ENCODE measurements around the gene LRRC8E.

Gene LRRC8E

GRCh38 chr19:7888145-7888825 lies at the start of gene LRRC8E:
Gene LRRC8E, plus strand, starts transcription at chr19:7888510. Its CDS starts 7,094 bp downstream, at chr19:7895604.
- DNase-seq, result no peak

DNA sequence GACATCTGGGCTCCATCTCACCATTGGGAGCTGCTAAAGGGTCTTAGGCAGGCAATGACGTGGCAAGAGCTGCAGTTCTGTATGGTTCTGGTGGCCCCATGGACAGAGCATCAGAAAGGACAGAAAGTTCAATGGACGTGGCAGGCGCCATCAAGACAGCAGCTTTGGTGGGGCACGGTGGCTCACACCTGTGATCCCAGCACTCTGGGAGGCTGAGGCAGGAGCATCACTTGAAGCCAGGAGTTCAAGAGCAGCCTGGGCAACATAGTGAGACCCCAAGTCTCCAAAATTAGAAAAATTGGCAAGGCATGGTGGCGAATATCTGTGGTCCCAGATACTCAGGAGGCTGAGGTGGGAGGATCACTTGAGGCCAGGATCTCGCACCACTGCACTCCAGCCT lies 48.8 kb upstream of the LRRC8E start:
- DNase-seq, result no peak

- DNase-seq, result no peak
These were observed 47.7 kb upstream of the LRRC8E start for GRCh38 chr19:7840629-7841028.

GRCh38 chr19:7841751-7842660 lies 46.3 kb upstream of the LRRC8E start:
- no peak for DNase-seq

DNA sequence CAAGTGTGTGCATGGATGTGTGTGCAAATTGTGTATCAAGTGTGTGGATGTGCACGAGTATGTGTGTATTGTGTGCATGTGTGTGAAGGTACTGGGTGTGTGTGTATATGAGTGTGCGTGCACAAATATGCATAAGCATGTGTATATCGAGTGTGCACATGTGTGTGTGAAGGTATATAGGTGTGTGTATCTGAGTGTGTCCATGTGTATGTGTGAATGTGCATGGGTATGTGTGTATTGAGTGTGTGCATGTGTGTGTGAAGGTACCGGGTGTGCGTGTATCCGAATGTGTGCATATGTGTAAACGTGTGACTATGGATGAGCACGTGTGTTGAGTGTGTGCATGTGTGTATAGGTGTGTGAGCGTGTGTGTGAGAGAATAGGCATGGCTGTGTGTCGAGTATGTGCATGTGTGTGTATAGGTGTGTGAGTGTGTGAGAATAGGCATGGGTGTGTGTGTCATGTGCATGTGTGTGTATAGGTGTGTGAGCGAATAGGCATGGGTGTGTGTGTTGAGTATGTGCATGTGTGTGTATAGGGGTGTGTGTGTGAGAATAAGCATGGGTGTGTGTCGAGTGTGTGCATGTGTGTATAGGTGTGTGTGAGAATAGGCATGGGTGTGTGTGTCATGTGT lies 45.5 kb upstream of the LRRC8E start:
- DNase-seq, result no peak

DNA sequence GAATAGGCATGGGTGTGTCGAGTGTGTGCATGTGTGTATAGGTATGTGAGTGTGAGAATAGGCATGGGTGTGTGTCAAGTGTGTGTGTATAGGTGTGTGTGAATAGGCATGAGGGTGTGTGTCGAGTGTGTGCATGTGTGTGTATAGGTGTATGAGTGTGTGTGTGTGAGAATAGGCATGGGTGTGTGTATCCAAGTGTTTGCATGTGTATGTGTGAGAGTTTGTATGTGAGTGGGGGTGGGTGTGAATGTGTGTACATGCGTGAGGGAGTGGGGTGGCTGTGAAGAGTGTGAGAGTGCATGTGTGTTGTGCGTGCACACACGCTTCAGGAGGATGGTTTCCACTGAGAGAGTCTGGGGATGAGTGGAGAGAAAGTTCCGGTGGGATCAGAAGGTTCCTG lies 44.8 kb upstream of the LRRC8E start:
- no peak for DNase-seq

GRCh38 chr19:7844405-7844804 lies 43.9 kb upstream of the LRRC8E start:
- no peak for DNase-seq

- no peak for DNase-seq
These were observed 43.4 kb upstream of the LRRC8E start for GRCh38 chr19:7844951-7845350.

DNA sequence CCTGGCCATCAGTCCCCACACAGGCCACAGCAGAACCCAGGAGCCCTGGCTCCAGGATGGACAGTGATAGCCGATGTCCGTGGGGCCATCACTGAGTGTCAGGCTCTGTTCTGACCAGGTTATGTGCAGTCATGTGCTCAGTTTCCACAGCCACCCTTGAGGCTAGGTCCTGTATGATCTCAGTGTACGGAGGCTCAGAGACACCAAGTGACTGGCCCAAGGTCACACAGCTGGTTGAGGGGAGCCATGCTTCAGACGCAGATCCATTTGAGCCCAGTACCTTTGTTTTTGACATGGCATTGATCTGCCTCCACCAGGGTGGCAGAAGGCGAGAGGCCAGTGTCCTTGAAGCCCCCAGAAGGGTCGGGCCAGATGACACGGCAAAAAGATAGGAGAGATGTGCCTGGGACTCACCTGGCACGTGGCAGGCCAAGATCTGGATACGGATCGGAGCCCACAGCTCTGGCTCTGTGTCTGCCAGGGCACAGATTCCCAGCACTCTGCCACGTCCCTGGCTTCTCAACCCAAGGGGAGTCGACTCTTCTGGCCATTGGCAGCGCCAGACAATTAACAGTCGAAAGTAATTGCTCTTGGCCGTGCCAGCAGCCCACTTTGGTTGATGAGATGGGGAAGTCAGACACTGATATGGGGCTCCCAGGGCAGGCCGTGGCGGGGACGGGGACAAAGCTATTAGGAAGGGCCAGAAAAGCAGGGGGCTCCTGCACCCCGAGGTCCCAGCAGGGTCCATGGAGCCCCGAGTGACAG lies 42.7 kb upstream of the LRRC8E start:
- DNase-seq, result no peak

DNA sequence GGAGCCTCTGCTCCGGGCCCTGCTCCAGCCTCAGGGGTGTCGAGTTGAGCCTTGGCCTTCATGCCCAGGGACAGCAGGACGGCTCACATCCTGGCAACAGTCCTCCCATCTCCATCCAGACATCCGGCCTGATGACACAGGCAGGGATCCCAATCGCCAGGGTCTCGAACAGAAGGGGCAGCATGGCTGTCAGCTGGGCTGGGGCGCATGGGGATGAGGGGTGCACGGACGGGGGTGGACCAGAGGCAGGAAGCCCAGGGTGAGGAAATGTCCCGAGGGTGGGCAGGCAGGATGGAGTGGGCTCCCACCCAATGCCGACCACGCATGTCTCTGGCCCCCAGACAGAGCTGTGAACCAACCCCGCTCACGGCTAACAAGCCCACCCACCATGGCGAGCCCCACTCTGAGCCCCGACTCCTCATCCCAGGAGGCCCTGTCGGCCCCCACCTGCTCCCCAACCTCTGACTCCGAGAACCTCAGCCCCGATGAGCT lies 42.1 kb upstream of the LRRC8E start:
- no peak for DNase-seq

GRCh38 chr19:7847664-7848063 lies 40.6 kb upstream of the LRRC8E start:
- DNase-seq, result no peak

DNA sequence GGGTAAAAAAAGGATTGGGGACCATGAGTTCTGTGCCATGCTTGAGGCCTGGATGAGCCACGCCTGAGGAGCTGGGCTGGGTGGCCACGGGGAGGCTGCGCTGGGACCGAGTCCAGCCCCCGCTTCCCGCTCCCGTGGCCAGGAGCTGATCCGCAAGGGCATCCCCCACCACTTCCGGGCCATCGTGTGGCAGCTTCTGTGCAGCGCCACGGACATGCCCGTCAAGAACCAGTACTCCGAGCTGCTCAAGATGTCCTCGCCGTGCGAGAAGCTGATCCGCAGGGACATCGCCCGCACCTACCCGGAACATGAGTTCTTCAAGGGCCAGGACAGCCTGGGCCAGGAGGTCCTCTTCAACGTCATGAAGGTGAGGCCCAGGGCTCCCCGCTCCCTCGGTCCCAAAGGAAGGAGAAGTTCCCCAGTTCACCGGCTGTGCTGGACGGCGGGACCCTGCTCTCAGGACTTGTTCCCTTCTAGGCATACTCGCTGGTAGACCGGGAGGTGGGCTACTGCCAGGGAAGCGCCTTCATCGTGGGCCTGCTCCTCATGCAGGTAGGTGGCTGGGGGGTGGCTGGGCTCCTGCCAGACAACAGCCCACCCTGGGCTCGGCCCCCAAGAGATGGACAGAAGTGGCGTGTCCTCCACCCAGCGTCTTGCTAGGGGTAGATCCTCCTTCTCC lies 39.4 kb upstream of the LRRC8E start:
- DNase-seq, result no peak

DNA sequence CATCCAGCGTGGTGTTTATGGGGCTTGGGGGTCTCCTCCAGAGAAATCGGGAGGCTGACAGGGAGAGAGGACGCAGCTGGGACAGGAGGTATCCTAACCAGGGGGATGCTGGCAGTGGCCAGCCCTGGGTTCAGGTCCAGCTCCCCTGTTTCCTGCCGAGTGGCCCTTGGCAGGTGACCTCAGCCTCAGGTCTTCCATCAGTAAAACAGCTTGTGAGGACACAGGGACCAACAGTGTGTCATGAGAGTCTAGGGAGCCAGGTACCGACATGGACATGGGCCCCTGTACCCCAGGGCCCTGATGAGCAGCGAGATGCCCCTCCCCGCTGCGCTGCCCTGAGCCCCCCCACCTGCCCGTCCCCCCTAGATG lies 38.7 kb upstream of the LRRC8E start:
- DNase-seq, result no peak

GRCh38 chr19:7850000-7850813 lies 38.1 kb upstream of the LRRC8E start:
- DNase-seq, result no peak

DNA sequence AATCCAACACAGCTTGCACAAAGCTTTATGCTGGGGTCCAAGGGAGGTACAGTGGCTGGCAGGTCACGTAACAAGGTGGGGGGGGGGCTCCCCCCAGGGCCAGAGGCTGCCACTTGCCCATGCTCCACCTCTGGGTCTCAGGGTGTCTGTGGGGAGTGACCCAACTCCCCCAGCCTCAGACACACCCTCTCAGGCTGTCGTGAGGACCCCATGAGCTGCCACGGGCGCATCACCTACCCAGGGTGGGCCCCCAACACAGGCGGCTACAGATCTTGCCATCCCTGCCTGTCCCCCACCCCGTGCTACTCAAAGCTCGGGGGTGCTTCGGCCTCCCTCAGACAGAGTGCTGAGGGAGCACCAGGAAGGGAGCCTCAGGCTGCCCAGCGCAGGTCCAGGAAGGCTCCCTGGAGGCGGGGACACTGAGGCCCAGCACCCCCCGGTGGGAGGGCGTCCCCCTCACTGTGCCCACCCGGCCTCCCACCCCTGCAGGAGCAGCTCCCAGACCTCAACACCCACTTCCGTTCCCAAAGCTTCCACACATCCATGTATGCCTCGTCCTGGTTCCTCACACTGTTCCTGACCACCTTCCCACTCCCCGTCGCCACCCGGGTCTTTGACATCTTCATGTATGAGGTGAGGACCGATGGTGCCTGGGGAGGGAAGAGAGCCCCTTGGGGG lies 37.2 kb upstream of the LRRC8E start:
- DNase-seq, result no peak

- DNase-seq, result no peak
These were observed 36.4 kb upstream of the LRRC8E start for GRCh38 chr19:7851623-7852500.

- DNase-seq, result no peak
These were observed 35.2 kb upstream of the LRRC8E start for GRCh38 chr19:7852851-7853769.

DNA sequence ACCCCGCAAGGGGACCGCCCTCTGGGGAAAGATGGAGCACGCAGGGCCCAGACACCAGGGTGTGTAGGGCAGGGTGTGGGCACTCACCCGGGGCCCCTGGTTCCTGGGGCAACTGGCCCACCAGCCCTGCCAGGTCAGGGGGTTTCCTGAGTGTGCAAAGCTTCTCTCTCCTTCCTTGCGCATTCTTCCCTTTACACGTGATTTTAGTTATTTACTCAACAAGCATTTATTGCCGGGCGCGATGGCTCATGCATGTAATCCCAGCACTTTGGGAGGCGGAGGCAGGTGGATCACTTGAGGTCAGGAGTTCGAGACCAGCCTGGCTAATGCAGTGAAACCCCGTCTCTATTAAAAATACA lies 34.6 kb upstream of the LRRC8E start:
- DNase-seq, result no peak

All from NCI-H2171 (cell line).